HG03378 (cell line): ENCODE data around the gene CDH18.

Experiments
- ATAC-seq: cut with Tn5 transposase; IDR thresholded peaks from one replicate; pipeline ENCODE4 v1.9.1; 2021; ENCODE audit warnings: mild to moderate bottlenecking, moderate library complexity; ENCODE audit not compliant: unreplicated experiment

The CDH18 gene

DNA sequence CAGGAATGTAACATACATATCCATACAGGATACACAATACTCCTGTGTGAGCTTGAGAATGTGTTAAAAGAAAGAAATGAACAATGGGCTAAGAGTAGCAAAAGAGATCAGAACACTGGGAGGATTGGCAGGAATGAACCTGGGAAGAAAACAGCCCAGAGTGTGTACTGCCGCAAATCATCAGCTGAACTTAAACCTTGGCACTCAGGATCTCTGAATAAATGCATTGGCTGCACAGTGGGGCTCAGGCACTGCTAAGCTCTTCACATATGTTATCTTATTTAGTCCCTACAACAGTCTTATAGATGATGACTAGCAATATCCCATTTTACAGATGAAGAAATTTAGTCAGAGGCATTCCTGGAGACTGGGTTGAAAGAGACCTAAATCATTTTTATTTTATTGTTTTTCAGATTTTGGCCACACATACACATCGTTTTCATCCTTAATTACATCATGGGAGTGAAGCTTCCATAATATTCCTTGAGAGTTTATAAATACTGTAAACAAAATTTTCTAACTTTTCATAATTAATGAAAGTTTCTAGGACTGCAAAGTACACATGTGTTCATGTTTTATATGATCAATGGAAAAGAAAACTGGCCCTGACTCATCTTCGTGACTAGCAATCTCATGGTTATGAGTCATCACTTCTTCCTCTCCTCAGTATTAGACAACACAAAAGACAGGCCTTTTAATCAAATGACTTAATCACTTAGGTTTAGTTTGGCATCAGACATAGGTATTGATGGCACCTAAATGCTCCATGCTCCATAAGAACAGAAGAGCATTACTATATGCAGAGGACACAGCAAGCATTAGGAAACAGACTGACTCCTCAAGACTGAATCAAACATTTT lies 59.2 kb downstream of the CDH18 start:
- ATAC-seq = no peak

DNA sequence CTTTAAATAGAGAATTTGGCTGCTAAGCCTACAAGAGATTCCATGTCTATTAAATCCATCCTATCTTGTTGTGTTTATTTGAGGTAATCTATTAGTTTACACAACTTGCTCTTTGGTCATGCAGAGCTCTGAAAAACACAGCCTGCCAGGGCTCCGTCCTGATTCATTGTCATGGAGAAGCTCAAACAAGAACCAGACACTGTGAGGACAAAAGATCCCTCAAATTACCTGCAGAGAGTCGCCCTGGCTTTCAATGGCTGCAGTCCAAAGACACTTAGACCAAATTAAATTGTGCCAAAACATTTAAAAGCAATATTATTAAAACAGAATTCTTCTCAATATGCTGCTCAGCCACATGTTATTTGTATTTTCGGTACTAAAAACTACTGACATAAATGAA lies 60.1 kb downstream of the CDH18 start:
- ATAC-seq = no peak

DNA sequence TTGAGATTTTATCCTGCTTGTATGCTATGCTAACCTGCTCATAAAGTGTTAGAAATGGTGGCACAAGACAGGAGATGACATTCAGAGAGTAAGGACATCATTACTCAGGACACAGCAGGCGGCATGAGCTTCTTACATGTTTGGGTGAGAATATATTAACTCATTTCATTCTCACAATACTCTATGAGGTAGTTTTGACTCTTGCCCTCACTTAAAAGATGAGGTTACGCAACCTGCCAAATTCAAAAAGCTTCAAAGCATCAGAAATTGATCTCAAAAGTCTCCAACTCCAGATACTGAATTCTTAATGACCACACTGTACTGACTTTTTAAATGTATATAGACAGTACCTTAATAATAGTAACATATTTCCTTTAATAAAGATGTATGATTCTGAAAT lies 60.8 kb downstream of the CDH18 start:
- no peak for ATAC-seq

DNA sequence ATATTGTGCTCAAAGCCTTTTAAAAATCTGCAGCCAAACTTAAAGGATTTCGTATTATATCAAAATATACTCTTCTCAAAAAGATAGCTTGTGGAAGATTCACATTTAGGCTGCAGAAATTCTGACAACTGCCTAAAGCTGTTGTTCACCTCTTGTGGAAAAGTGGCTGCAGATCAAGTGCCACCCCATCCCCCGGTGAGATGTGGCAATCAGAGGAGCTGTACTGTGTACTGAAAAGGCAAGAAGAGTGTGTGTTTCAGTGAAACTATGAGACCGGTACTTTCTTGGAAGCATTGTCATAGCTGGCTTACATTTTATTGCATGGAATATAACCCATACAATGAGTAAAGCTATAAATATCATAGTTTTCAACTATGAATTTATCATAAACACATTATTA lies 64.3 kb downstream of the CDH18 start:
- no peak for ATAC-seq

DNA sequence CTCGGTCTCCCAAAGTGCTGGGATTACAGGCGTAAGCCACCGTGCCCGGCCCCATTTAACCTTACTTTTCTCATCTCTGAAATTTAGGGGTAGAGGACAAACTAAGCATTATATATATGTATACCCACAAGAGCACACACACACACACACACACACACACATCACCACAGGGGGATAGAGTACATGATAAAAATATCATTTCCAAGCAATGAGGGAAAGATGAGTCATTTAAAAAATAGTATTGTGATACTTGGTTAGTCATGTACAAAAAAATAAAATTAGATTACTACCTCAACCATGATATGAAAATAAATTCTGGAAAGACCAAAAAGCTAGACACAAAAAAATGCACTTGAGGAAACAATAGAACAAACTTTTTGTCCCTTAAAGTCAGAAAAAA lies 67.2 kb downstream of the CDH18 start:
- no peak for ATAC-seq

DNA sequence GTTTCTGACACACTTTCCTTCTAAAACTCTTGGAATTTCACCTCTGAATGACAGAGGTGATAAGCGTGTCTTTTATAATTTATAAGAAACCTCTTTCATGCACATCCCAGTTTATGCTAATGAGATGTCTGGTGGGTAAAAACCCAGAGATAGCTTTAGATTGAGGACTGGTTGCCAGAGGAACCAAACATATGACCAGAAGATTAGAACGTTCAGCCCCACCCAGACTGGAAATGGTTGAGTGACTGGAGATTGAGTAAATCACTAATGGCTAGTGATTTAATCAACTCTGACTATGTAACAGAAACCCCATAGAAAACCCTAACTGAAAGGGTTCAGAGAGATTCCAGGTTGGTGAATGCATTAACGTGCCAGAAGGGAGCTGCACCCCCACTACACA lies 69.2 kb downstream of the CDH18 start:
- no peak for ATAC-seq

DNA sequence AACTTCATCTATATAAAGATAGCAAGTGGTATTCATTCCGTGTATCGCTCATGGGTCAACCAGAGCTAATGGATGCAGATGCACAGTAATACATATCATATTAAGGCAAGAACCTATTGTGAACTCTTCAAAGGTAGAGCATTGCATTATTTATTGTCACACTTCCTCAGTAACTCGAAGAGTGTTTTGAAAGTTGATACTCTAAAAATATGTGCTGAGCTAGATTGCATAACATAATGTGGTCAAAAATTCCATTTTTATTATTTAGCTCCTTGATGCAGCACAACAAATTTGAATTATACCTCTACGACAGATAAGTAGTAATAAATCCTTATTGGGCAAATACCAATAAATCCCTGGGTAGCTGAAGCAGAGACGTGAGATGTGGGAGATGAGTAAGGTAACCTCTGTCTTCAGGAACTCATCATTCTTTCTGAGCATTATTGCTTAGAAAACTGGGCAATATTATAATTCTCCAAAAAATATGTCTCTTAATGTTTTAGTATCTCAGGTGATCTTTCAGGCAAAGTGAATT lies 70.3 kb downstream of the CDH18 start:
- ATAC-seq = no peak

DNA sequence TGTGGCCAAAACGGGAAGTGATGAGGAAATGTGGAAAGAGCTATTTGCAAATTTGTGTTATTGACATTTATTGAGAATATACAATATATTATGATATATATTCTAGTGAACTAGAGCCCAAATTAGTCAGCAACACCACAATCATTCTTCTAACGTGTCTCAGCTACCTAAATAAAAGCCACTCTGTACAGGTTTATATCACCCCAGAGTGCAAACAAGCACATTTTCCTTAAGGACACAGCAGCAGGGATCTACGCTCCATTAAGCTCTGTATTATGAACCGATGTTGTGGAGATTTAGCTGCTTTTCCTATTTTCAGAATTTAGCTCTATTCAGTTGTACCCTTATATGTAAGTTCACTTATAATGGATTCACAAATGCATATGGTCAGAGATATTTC lies 77.9 kb downstream of the CDH18 start:
- ATAC-seq = no peak

DNA sequence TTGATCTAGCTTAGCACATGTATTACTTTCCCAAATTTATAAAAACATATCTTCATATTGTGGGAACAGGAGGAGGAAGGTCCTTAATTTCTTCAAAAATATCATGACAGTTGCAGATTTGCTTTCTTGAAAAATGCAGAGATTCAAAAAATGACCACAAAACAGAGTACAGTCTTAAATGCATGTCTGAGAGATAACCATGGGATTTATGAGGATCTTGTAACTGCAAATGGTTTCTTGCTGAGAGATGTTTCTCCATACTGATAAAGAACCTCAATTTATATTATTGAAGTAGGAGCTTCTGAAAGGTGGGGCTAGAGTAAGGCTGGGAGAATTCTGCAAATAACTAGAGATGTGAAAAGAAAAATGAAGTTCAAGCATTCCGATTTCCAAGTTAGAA lies 83.2 kb downstream of the CDH18 start:
- no peak for ATAC-seq

DNA sequence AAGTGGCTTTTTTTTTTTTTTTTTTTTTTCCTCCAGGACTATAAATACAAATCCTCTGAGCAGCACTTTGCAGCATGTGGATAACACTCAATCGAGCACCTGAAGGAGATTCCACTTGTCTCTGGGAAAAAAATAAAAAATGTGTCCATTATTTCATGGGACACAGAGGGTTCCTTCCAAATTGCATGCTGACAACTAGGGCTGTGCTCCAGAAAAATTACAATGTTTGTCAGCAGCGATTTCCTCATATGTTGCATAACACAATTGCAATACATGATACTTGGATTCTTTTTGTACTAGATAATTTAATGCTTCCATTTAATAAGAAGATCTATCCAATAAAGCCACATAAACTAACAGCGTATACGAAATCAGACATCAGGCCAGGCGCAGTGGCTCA lies 84.4 kb downstream of the CDH18 start:
- no peak for ATAC-seq

DNA sequence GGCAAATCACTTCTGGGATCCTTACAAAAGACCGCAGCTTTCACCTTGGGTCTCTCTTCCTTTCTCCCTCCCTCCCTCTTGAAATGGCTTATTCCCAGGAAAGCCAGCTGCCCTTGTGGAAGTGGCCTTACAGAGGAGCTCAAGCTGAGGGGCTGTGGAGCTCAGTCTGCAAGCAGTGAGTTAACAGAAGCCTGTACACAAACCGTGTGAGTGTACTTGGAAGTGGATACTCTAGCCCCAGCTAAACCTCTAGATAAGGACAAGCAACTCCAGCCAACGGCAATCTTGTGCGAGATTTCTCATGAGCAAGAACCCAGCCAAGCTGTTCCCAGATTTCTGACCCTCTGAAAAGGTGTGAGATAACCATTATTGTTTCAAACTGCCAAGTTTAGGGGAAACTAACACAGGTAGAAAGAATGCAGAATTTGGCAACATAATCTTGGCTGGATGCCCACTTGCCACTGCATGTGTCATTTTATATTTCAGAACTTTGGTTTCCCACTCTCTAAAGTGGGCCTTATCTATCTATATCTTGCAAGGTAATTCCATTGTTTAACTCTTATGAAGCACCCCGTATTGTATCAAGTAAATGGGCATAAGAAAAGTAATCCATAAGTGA lies 85.6 kb downstream of the CDH18 start:
- ATAC-seq = no peak

DNA sequence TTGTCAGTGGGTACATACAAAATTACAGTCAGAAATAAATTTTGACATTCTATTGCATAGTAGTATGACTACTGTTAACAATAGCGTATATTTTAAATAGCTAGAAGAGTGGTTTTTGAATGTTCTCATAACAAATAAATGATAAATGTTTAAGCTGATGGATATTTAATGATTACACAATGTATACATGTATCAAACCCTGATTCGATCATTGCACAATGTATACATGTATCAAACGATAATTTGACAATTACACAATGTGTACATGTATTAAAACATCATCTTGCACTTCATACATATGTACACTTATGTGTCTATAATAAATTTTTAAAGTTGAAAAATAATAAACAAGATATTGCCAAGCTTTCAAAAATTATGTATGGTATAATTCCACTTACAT lies 87.7 kb downstream of the CDH18 start:
- no peak for ATAC-seq

DNA sequence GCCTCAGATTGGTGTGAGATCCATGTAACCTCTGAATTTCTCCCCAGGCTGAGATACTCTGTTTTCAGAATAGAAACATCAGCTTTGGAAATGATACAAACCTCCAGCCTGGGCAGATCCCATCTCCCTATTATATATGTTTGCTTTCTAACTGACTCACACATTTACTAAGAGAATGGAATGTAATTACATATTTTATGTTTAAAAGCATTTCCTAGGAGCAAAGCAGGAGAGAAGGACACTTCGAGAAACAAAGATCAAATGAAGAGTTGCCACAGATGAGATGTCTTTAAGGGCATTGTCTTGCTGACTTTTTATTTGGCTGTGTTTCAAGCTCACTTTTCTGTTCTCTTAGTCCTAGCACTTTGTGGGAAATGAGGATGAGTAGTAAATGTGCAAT lies 96.3 kb downstream of the CDH18 start:
- ATAC-seq = no peak

DNA sequence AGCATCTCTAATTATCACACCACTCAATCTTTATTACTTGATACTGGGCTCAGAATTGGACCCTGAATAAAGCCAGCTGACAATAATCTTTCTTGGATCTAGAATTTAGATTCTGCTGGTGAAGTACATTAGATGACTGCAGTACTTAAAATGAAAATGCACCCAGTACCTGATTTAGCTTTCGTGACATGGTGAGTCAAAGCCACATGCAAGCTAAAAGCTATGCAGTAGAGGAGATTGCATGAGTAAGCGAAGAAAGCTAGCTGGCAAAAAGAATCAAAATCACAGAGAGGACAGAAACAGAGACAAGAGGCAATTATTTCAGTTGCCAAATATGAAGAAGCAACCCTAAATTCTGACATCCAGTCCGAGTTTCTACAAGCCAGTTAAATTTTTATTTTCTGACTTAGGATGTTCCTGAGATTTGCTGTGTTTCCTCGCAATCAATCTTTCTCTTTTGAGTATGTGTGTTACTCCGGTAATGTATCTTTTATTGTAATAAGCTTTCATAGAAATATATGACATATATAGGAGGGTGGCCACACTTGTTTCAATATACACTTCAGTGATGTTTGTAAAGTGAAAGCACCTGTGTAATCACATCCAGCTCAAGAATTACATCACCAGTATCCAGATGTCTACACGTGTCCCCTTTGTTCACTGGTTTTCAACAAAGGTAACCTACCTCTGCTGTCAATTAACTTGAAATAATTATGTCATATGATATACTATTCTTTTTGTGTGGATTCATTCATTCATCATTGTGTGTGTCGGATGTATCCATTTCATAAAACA lies 101.7 kb downstream of the CDH18 start:
- no peak for ATAC-seq

DNA sequence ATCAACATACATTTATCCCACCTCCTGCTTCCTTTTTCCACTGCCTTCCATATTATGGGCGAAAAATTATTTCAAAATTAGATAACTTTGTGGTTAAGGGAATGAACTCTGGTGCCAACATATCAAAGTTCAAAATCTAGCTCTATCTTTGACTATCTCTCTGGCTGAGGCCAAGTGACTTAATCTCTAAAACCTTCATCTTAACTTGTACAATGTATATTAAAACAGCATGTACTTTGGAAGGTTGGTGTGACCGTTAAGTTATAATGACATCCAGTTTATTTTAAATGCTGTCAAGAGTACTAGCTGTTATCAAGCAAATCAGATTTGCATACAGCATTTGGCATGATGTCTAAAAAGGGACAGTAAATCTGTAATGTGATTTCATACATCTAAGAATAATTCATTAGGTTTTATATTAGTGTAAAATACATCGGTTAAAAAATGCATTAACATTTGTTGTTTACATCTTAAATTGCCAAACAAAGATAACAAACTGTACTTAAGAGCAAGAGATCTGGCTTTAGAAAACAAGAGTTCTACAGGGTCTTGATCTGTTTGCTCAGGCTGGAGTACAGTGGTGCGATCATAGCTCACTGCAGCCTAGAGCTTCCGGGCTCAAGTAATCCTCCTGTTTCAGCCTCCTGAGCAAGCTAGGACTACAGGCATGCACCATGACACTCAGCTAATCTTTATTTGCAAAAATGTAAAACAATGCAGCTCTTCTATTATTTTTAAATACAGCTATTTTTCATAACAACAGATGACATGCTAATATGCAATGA lies 102.8 kb downstream of the CDH18 start:
- ATAC-seq = no peak

DNA sequence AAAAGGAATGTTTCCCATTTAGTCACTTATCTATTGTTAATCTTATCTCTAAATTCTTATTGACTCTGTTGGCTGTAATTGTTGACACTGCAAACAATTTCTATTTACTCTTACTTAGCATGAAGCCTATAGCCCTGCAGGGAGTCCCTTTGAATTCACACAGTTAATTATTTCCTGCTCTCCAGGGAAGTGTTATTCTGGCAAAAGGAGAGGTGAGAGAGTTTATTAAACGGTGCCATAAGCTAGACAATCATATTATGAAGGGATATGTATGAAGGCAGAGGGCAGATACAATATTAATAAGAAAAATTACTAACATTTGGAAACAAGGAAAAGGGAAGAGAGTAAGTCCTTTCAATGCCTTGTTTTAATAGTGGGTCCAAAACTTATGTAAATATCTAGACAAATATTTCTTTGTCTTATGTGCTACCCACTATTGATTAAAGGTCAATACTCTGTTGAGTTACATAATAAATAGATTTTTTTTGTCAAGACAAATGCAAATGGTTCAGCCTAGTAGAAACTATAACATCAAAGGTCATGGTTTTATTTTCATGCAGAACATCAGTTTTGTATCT lies 107.1 kb downstream of the CDH18 start:
- ATAC-seq = no peak

DNA sequence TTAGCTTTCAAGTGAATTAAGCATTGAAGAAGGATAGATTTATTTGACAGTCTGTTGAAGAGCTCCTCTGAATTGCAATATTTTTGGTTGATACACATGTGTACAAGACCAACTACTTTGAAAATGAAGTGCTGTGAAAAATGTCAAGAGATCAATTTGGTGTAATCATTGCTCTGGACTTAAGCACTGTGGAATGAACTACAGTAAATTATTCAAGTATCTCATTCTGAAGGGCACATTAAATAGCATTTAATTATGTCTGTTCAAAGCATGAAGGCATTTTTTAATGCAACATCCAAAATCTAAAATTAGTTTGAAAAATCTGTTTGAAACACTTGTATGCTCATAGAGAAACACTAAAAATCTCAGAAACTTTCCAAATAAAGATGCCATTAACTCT lies 107.5 kb downstream of the CDH18 start:
- ATAC-seq = no peak

DNA sequence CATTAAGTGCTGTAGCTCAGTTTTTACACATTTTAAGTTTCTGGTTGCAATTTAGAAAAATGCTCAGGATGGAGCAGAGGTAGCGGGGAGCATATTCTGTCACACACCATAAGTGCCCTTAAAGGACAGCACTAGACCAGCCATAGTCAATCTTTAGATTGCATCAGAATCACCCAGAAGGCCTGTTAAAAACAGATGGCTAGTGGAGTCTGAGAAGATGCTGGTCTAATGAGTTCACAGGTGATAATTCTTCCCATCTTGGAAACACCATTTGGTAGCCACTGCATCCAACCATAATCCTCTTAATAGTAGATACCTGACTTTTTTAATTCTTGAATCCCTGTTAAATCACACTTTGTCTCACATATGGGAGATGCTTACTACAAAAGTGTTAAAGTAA lies 113.2 kb downstream of the CDH18 start:
- no peak for ATAC-seq

DNA sequence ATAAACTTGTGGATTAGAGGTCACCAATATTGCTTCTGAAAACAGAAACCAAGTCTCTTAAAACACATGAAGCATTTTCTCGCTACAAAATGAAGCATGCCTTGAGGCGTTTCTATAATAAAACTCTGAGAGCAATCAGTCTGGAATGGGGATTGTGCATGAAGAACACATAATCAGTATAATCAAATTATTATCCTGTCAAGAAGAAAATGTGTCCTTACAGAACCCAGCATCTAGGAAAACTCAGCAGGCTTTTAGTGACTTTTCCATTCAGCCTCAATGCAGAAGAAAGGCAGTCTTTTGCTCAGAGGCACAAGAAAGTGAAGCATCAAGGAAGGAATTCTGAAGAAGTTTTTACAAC lies 121.9 kb downstream of the CDH18 start:
- ATAC-seq = no peak

DNA sequence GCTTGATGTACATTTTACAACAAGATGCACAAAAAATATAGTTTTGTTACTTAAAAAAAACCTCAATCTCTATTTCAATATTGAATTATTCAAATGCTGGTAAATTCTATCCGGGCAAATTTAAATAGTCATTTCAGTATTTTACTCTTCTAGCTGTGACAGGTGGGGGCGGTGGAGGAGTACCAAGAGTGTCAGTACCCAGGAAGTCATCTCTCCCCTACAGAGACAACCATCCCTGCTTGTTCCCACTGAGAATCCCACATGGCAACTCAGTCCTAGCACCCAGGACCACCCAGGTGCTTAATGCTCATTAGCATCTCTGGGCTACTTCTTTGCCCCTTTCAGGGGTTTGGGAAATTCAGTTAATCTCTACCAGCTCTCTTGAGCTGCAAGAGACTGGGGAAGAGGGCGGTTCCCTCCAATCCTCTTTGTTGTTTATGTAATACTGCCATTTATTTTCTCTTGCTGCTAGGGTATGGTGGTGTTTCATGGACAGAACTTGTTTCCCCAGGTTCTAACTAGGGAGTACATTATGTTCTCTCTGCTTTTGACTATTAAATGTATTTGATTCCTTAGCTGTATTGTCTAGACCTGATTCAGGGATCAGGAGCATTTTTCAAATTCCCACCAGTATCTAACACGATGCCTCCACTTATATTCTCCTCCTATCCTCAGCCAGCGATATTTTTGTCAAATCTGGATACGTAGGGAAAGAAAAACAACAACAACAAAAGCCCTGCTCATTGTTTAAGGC lies 122.5 kb downstream of the CDH18 start:
- no peak for ATAC-seq
